ENCODE data around the gene CD300A.
A peak's percentile ranks its signal among the peaks of the same experiment; 100 is the strongest.

The CD300A gene

GRCh38 chr17:74491626-74492025 lies 25.2 kb downstream of the CD300A start (continued):
- TF ChIP-seq, protein P1, sequence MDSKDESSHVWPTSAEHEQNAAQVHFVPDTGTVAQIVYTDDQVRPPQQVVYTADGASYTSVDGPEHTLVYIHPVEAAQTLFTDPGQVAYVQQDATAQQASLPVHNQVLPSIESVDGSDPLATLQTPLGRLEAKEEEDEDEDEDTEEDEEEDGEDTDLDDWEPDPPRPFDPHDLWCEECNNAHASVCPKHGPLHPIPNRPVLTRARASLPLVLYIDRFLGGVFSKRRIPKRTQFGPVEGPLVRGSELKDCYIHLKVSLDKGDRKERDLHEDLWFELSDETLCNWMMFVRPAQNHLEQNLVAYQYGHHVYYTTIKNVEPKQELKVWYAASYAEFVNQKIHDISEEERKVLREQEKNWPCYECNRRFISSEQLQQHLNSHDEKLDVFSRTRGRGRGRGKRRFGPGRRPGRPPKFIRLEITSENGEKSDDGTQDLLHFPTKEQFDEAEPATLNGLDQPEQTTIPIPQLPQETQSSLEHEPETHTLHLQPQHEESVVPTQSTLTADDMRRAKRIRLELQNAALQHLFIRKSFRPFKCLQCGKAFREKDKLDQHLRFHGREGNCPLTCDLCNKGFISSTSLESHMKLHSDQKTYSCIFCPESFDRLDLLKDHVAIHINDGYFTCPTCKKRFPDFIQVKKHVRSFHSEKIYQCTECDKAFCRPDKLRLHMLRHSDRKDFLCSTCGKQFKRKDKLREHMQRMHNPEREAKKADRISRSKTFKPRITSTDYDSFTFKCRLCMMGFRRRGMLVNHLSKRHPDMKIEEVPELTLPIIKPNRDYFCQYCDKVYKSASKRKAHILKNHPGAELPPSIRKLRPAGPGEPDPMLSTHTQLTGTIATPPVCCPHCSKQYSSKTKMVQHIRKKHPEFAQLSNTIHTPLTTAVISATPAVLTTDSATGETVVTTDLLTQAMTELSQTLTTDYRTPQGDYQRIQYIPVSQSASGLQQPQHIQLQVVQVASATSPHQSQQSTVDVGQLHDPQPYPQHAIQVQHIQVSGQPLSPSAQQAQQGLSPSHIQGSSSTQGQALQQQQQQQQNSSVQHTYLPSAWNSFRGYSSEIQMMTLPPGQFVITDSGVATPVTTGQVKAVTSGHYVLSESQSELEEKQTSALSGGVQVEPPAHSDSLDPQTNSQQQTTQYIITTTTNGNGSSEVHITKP (tag by site-specific recombination; IDR thresholded peaks at IDR 0.05), result no peak
- TF ChIP-seq ZNF23 (tag by site-specific recombination; IDR thresholded peaks at IDR 0.05; ENCODE audit: borderline replicate concordance), result no peak
- TF ChIP-seq ZNF223 (tag by site-specific recombination; IDR thresholded peaks at IDR 0.05), result no peak
- no peak for TF ChIP-seq ZNF837 (tag by site-specific recombination; IDR thresholded peaks at IDR 0.05)
- TF ChIP-seq ZNF658 (tag by site-specific recombination; IDR thresholded peaks at IDR 0.05), result no peak

DNA sequence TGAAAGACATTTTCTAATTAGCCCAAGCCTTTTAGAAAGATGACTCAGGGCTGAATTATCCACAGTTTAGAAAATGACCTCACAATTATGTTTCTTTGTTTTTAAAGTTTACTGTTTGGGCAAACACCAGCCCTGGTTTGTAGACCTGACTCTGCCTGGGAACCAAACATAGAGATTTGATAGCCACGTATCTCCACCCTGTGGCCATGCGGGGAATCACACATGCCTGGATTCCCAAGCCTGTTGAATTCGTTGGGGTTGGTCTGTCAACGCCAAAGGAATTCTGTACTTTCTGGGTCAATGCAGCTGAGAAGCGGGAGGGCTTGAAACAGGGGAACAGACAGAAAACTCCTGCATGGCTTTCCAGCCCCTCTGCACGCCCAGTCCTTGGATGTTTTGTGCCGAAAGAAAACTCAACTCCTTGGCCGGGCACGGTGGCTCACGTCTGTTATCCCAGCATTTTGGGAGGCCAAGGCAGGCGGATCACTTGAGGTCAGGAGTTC lies 26.9 kb downstream of the CD300A start:
- Histone ChIP-seq H3K4me1 (ENCODE audit: control insufficient read depth, insufficient read depth, low read length) (no peaks in the 10 kb centered on the region), H3K36me3 (ENCODE audit: control insufficient read depth in 2 of 2, insufficient read depth in 1 of 2, low read length in 2 of 2) (no peaks in the 10 kb centered on the region), H3K27ac (ENCODE audit: extremely low read depth, low read depth, low read length) (no peak overlapping the region), H3K9me3 (ENCODE audit: control insufficient read depth, insufficient read depth, low read depth, low read length) (no peaks in the 10 kb centered on the region), H3K4me3 (ENCODE audit: low read depth, low read length) (no peak overlapping the region)
- POLR2A ChIA-PET, result no interaction called here
- CTCF ChIA-PET, result interaction anchor here (0.7 to 5.8 kb wide), 14 partner anchors 9 to 253 kb away, joined by 3 to 55 read pairs (median 4); partner anchors contain the start of genes CD300LB and GPR142
- TF ChIP-seq ZNF510 (tag by site-specific recombination; IDR thresholded peaks at IDR 0.05; ENCODE audit: insufficient replicate concordance), result no peak
- TF ChIP-seq, protein P2, sequence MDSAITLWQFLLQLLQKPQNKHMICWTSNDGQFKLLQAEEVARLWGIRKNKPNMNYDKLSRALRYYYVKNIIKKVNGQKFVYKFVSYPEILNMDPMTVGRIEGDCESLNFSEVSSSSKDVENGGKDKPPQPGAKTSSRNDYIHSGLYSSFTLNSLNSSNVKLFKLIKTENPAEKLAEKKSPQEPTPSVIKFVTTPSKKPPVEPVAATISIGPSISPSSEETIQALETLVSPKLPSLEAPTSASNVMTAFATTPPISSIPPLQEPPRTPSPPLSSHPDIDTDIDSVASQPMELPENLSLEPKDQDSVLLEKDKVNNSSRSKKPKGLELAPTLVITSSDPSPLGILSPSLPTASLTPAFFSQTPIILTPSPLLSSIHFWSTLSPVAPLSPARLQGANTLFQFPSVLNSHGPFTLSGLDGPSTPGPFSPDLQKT (IDR thresholded peaks at IDR 0.05; ENCODE audit: borderline replicate concordance, low read depth, low read length), result no peak
- no peak for TF ChIP-seq MYNN (tag by site-specific recombination; IDR thresholded peaks at IDR 0.05; ENCODE audit: borderline replicate concordance)
- peak; percentile 88 for TF ChIP-seq ZNF654 (tag by site-specific recombination; IDR thresholded peaks at IDR 0.05; ENCODE audit: low read depth)
- TF ChIP-seq ZNF175 (tag by site-specific recombination; IDR thresholded peaks at IDR 0.05), result no peak
- 0 out of 2 replicates have a peak, but pooled peaks have one; percentile 40 for TF ChIP-seq CTCF (tag by site-specific recombination; IDR thresholded peaks at IDR 0.05)
- no peak for TF ChIP-seq ZNF624 (tag by site-specific recombination; IDR thresholded peaks at IDR 0.05)
- TF ChIP-seq SETDB1 (IDR thresholded peaks at IDR 0.05; ENCODE audit: insufficient read length, low read length), result no peak
- no peak for TF ChIP-seq ZNF626 (tag by site-specific recombination; IDR thresholded peaks at IDR 0.05)
- TF ChIP-seq, protein P3, sequence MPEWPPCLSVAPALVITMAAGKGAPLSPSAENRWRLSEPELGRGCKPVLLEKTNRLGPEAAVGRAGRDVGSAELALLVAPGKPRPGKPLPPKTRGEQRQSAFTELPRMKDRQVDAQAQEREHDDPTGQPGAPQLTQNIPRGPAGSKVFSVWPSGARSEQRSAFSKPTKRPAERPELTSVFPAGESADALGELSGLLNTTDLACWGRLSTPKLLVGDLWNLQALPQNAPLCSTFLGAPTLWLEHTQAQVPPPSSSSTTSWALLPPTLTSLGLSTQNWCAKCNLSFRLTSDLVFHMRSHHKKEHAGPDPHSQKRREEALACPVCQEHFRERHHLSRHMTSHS (tag by site-specific recombination; IDR thresholded peaks at IDR 0.05), result no peak
- TF ChIP-seq ZNF16 (tag by site-specific recombination; IDR thresholded peaks at IDR 0.05; ENCODE audit: low read depth), result no peak
- TF ChIP-seq PATZ1 (tag by site-specific recombination; IDR thresholded peaks at IDR 0.05), result no peak
- TF ChIP-seq, protein P4, sequence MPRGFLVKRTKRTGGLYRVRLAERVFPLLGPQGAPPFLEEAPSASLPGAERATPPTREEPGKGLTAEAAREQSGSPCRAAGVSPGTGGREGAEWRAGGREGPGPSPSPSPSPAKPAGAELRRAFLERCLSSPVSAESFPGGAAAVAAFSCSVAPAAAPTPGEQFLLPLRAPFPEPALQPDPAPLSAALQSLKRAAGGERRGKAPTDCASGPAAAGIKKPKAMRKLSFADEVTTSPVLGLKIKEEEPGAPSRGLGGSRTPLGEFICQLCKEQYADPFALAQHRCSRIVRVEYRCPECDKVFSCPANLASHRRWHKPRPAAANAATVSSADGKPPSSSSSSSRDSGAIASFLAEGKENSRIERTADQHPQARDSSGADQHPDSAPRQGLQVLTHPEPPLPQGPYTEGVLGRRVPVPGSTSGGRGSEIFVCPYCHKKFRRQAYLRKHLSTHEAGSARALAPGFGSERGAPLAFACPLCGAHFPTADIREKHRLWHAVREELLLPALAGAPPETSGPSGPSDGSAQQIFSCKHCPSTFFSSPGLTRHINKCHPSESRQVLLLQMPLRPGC (tag by site-specific recombination; IDR thresholded peaks at IDR 0.05), result no peak
- no peak for TF ChIP-seq ZNF391 (tag by site-specific recombination; IDR thresholded peaks at IDR 0.05; ENCODE audit: borderline replicate concordance, low read depth)
- TF ChIP-seq ZNF416 (tag by site-specific recombination; IDR thresholded peaks at IDR 0.05), result no peak
- no peak for TF ChIP-seq SP7 (tag by site-specific recombination; IDR thresholded peaks at IDR 0.05)
- no peak for TF ChIP-seq ZNF530 (tag by site-specific recombination; IDR thresholded peaks at IDR 0.05; ENCODE audit: low read depth)
- TF ChIP-seq KLF16 (tag by site-specific recombination; IDR thresholded peaks at IDR 0.05), result no peak
- TF ChIP-seq YY2 (tag by site-specific recombination; IDR thresholded peaks at IDR 0.05), result no peak
- no peak for TF ChIP-seq GFI1B (tag by site-specific recombination; IDR thresholded peaks at IDR 0.05)
- TF ChIP-seq ZNF112 (tag by site-specific recombination; IDR thresholded peaks at IDR 0.05), result no peak
- peak; percentile 99 for TF ChIP-seq SCRT2 (tag by site-specific recombination; IDR thresholded peaks at IDR 0.05)
